ENCODE results near the gene FPR1. TPM values are rescaled to one million over a fixed set of nuclear protein-coding genes. Genes with fewer than 3 reads are reported as not detected.

Gene FPR1
- total and polyA plus RNA-seq, 2 of the 8 experiments (the other 6 are each of a cell fraction or from before 2014, with no cell fraction given), result 0.11 TPM; not detected in 1

GRCh38 chr19:51737389-51737788 lies 14.3 kb downstream of the FPR1 start (continued):
- TF ChIP-seq SP4 (IDR thresholded peaks at IDR 0.05; ENCODE audit: low read length), result no peak
